ENCODE data around the gene RNF144A. TPM values are rescaled to one million over a fixed set of nuclear protein-coding genes. Genes with fewer than 3 reads are reported as not detected.

The RNF144A gene
- total and polyA plus RNA-seq, 2 donors (not counting 3 experiments of a cell fraction or from before 2014, with no cell fraction given): 9.7 to 28.8 TPM

DNA sequence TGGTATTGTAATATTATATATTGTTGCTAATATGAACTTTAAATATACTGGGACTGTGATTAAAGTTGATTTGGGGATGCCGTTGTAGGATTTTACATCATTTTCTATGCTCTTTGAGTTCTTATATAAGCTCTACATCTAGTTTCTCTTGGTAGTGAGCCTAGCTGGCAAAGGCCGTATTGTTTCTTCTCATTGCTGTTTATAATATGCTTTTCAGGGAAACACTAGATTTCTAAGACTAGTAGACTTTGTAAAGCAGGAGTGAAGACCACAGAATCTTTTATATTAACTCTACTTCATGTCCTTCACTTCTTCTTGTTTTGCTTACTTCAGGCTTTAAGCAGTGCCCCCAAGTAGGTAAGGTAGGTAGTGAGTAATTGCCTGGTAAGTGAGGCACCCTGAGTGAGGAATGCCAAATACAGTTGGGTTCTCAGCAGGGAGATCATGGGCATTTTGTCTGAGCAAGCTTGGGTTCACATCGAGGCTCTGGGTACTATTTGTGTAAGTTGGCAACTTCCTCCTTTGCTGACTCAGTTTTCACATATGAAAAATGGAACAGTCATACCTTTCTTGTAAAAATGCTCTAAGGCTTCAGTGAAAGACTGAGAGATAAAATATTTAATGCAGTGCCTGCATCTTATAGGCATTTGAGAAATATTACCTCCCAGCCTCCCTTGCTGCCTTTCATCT lies 96.4 kb downstream of the RNF144A start:
- H3K9ac ChIP-seq (replicated peaks; ENCODE audit: extremely low read depth, insufficient read depth, low read length): no peak overlapping the region
- POLR2A ChIA-PET: no interaction called here
- H3K27ac ChIP-seq (ENCODE audit: insufficient read depth, low read depth, low read length): no peak overlapping the region
- no peak overlapping the region for H3K4me3 ChIP-seq (replicated peaks in 1 of 3; ENCODE audit: insufficient read depth in 1 of 3, low read depth in 1 of 3, low read length in 3 of 3)
- H4K20me1 ChIP-seq (replicated peaks; ENCODE audit: control insufficient read depth, extremely low read depth, insufficient read depth, low read length): no peaks in the 10 kb centered on the region
- FAIRE-seq (peak; percentile 54), DNase-seq (ENCODE audit: low read depth, low spot score) (no peak)
- H3K9me1 ChIP-seq (replicated peaks; ENCODE audit: control insufficient read depth, extremely low read depth, insufficient read depth, low read length): no peaks in the 10 kb centered on the region
- no peaks in the 10 kb centered on the region for H3K36me3 ChIP-seq (ENCODE audit: control insufficient read depth in 2 of 2, extremely low read depth in 1 of 2, insufficient read depth in 2 of 2, low read length in 2 of 2)
- H3K9me3 ChIP-seq (replicated peaks; ENCODE audit: control insufficient read depth, insufficient read depth, low read length): no peaks in the 10 kb centered on the region
- no peak for TF ChIP-seq MYC (IDR thresholded peaks at IDR 0.05; ENCODE audit: low read depth, low read length)
- TF ChIP-seq EZH2 (IDR thresholded peaks at IDR 0.05; ENCODE audit: borderline replicate concordance, low read depth, low read length, severe bottlenecking): no peak
- no peak for TF ChIP-seq POLR2A (IDR thresholded peaks at IDR 0.05; ENCODE audit: low read depth, low read length)
- CTCF ChIA-PET: interaction anchor here (0.6 to 4.1 kb wide), 9 partner anchors 9 to 116 kb away, joined by 3 to 26 read pairs (median 9); partner anchors contain the start of gene RNF144A
- no peak overlapping the region for H3K4me2 ChIP-seq (ENCODE audit: insufficient read depth, low read length)
- H3K4me1 ChIP-seq (ENCODE audit: control insufficient read depth, extremely low read depth, insufficient read depth, low read length): no peaks in the 10 kb centered on the region
- intact Hi-C loops (cut with micrococcal nuclease) (loop anchor here (1.0 kb wide), 2 partner anchors 96 to 116 kb away; partner anchors contain the start of gene RNF144A), dilution Hi-C loops (cut with MboI; ENCODE audit: extremely low pct_ligation_motif_present, low sequenced_read_pairs) (no loop called here)
- no peaks in the 10 kb centered on the region for H3K27me3 ChIP-seq (ENCODE audit: control insufficient read depth in 2 of 2, insufficient read depth in 2 of 2, low read length in 2 of 2)
- no TSS peak for BruUV-seq (replicated peaks)
- no peak overlapping the region for H2AFZ ChIP-seq (ENCODE audit: low read depth, low read length)
- H3K79me2 ChIP-seq (ENCODE audit: control insufficient read depth, insufficient read depth, low read length): no peaks in the 10 kb centered on the region

DNA sequence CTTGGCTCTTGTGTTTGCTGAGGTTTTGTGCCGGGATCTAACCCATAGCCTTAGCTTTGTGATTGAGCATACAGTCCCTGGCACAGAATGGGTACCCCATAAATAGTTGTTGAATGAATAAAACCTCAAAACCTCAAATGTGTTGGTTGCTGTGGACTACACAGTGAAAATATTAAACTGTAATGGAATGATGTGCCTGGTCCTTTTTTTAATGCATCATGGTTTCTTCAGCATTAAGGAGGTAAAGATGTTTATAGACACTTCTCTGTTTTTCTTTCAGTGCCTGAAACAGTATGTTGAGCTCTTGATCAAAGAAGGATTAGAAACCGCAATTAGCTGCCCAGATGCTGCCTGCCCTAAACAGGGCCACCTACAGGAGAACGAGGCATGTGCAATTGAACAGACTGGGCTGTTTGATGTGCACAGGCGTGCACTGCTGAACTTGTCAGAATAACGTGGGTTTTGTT lies 97.0 kb downstream of the RNF144A start:
- Histone ChIP-seq H3K4me2 (ENCODE audit: insufficient read depth, low read length) (no peak overlapping the region), H3K79me2 (ENCODE audit: control insufficient read depth, insufficient read depth, low read length) (no peaks in the 10 kb centered on the region), H3K36me3 (ENCODE audit: control insufficient read depth in 2 of 2, extremely low read depth in 1 of 2, insufficient read depth in 2 of 2, low read length in 2 of 2) (no peaks in the 10 kb centered on the region), H3K9me1 (replicated peaks; ENCODE audit: control insufficient read depth, extremely low read depth, insufficient read depth, low read length) (no peaks in the 10 kb centered on the region), H3K4me3 (replicated peaks in 1 of 3; ENCODE audit: insufficient read depth in 1 of 3, low read depth in 1 of 3, low read length in 3 of 3) (no peak overlapping the region), H3K9ac (replicated peaks; ENCODE audit: extremely low read depth, insufficient read depth, low read length) (no peak overlapping the region), H3K27ac (ENCODE audit: insufficient read depth, low read depth, low read length) (no peak overlapping the region), H3K4me1 (ENCODE audit: control insufficient read depth, extremely low read depth, insufficient read depth, low read length) (no peaks in the 10 kb centered on the region), H3K9me3 (replicated peaks; ENCODE audit: control insufficient read depth, insufficient read depth, low read length) (no peaks in the 10 kb centered on the region), H4K20me1 (replicated peaks; ENCODE audit: control insufficient read depth, extremely low read depth, insufficient read depth, low read length) (no peaks in the 10 kb centered on the region), H2AFZ (ENCODE audit: low read depth, low read length) (no peak overlapping the region), H3K27me3 (ENCODE audit: control insufficient read depth in 2 of 2, insufficient read depth in 2 of 2, low read length in 2 of 2) (no peaks in the 10 kb centered on the region)
- TF ChIP-seq MYC (IDR thresholded peaks at IDR 0.05; ENCODE audit: low read depth, low read length): no peak
- TF ChIP-seq, protein P1, sequence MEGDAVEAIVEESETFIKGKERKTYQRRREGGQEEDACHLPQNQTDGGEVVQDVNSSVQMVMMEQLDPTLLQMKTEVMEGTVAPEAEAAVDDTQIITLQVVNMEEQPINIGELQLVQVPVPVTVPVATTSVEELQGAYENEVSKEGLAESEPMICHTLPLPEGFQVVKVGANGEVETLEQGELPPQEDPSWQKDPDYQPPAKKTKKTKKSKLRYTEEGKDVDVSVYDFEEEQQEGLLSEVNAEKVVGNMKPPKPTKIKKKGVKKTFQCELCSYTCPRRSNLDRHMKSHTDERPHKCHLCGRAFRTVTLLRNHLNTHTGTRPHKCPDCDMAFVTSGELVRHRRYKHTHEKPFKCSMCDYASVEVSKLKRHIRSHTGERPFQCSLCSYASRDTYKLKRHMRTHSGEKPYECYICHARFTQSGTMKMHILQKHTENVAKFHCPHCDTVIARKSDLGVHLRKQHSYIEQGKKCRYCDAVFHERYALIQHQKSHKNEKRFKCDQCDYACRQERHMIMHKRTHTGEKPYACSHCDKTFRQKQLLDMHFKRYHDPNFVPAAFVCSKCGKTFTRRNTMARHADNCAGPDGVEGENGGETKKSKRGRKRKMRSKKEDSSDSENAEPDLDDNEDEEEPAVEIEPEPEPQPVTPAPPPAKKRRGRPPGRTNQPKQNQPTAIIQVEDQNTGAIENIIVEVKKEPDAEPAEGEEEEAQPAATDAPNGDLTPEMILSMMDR (IDR thresholded peaks at IDR 0.05; ENCODE audit: extremely low read depth in 1 of 2, insufficient read depth in 1 of 2, low read depth in 1 of 2, low read length in 2 of 2): peak; percentile 21 to 54
- ChIA-PET CTCF (interaction anchor here (0.6 to 4.1 kb wide), 11 partner anchors 9 to 117 kb away, joined by 3 to 26 read pairs (median 4); partner anchors contain the start of gene RNF144A), POLR2A (no interaction called here)
- BruUV-seq (replicated peaks): no TSS peak
- DNase-seq (ENCODE audit: low read depth, low spot score) (no peak), FAIRE-seq (peak; percentile 59)
- dilution Hi-C loops (cut with MboI; ENCODE audit: extremely low pct_ligation_motif_present, low sequenced_read_pairs): no loop called here
- intact Hi-C loops (cut with micrococcal nuclease): loop anchor here (1.0 kb wide), 2 partner anchors 97 to 117 kb away; partner anchors contain the start of gene RNF144A

Data from endothelial cell of umbilical vein (primary cell).